ENCODE measurements around the gene TEP1. TPM values are rescaled to one million over a fixed set of nuclear protein-coding genes. Genes with fewer than 3 reads are reported as not detected.
"Not testable (repeated sequence)": the region's sequence is repeated elsewhere in the genome, so short reads cannot be mapped to it uniquely, and the experiment has no call there.

Gene TEP1
- total RNA-seq, 2 donors from 2014 or later, result 33.0 to 54.2 TPM

GRCh38 chr14:20376071-20376588 lies 37.2 kb downstream of the TEP1 start:
- no peaks in the 10 kb centered on the region for H3K4me1 ChIP-seq (ENCODE audit: control insufficient read depth in 1 of 2, low read depth in 2 of 2)
- no peak overlapping the region for H3K27ac ChIP-seq
- H3K36me3 ChIP-seq, result peaks cover 91% of the 10 kb centered on the region
- DNase-seq (ENCODE audit: low spot score), result no peak
- no peaks in the 10 kb centered on the region for H3K27me3 ChIP-seq (replicated peaks; ENCODE audit: insufficient read depth)
- no peak overlapping the region for H3K4me3 ChIP-seq
- no peak for ATAC-seq (ENCODE audit: insufficient number of reproducible peaks, low FRiP score, low read depth)
- H3K9me3 ChIP-seq, result no peaks in the 10 kb centered on the region
- no peak for TF ChIP-seq CTCF (IDR thresholded peaks at IDR 0.05)

GRCh38 chr14:20375471-20375870 lies 37.8 kb downstream of the TEP1 start:
- Histone ChIP-seq H3K36me3 (peaks cover 92% of the 10 kb centered on the region), H3K4me3 (no peak overlapping the region), H3K4me1 (ENCODE audit: control insufficient read depth in 1 of 2, low read depth in 2 of 2) (no peaks in the 10 kb centered on the region), H3K27me3 (replicated peaks; ENCODE audit: insufficient read depth) (no peaks in the 10 kb centered on the region), H3K27ac (no peak overlapping the region), H3K9me3 (no peaks in the 10 kb centered on the region)
- DNase-seq (ENCODE audit: low spot score) (no peak), ATAC-seq (ENCODE audit: insufficient number of reproducible peaks, low FRiP score, low read depth) (no peak)
- no peak for TF ChIP-seq CTCF (IDR thresholded peaks at IDR 0.05)

GRCh38 chr14:20372796-20373195 lies 40.5 kb downstream of the TEP1 start:
- Histone ChIP-seq H3K4me3 (no peak overlapping the region), H3K9me3 (no peaks in the 10 kb centered on the region), H3K36me3 (peaks cover 90% of the 10 kb centered on the region), H3K4me1 (ENCODE audit: control insufficient read depth in 1 of 2, low read depth in 2 of 2) (no peaks in the 10 kb centered on the region), H3K27me3 (replicated peaks; ENCODE audit: insufficient read depth) (no peaks in the 10 kb centered on the region), H3K27ac (no peak overlapping the region)
- ATAC-seq (ENCODE audit: insufficient number of reproducible peaks, low FRiP score, low read depth) (no peak), DNase-seq (ENCODE audit: low spot score) (no peak)
- TF ChIP-seq CTCF (IDR thresholded peaks at IDR 0.05), result no peak

DNA sequence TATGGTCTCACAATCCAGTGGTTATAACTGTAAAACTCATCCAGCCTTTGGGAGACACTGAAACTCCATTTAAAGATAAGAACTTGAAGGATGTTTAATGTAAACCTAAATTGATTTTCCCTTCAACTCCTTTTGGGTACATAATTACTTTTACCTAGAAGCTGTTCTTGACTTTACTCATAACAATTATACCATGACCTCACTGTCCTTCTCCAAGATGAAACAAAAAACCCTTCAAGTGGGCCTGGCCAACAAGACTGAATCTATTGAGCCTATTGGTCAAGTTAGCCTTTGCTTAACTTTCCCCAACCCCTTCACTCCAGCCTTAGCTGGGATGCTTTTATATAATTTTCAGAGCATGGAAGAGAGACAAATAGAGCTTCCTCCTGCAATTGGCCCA lies 47.4 kb downstream of the TEP1 start:
- Histone ChIP-seq H3K27ac (no peak overlapping the region), H3K36me3 (peaks cover 46% of the 10 kb centered on the region), H3K4me3 (no peak overlapping the region), H3K27me3 (replicated peaks; ENCODE audit: insufficient read depth) (no peaks in the 10 kb centered on the region), H3K9me3 (no peaks in the 10 kb centered on the region), H3K4me1 (ENCODE audit: control insufficient read depth in 1 of 2, low read depth in 2 of 2) (no peaks in the 10 kb centered on the region)
- DNase-seq (ENCODE audit: low spot score) (no peak), ATAC-seq (ENCODE audit: insufficient number of reproducible peaks, low FRiP score, low read depth) (no peak)
- TF ChIP-seq CTCF (IDR thresholded peaks at IDR 0.05), result no peak

- H3K9me3 ChIP-seq; ATAC-seq (ENCODE audit: insufficient number of reproducible peaks, low FRiP score, low read depth); DNase-seq (ENCODE audit: low spot score); H3K4me1 ChIP-seq (ENCODE audit: control insufficient read depth in 1 of 2, low read depth in 2 of 2); H3K27ac ChIP-seq; H3K4me3 ChIP-seq; H3K27me3 ChIP-seq (replicated peaks; ENCODE audit: insufficient read depth): not testable (repeated sequence)
- peaks cover 22% of the 10 kb centered on the region for H3K36me3 ChIP-seq
Observed at GRCh38 chr14:20358474-20358873, 54.8 kb downstream of the TEP1 start.

DNA sequence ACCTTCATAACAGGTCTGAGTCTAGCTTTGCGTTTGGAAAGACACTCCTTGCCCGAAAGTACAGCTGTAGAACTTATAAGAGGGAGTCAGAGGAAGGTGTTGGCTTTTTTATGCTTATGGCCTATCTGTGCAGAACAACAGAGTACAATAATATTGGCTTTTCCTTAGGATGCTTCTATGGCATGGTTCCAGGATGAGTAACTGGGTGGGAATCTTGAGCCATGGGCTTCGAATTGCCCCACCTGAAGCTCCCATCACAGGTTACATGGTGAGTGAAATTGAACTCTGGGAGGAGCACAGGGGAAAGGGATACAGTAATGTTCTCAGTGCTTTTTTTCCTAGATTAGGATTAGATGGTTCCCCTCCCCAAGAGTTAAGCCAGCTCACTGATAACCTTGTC lies 56.9 kb downstream of the TEP1 start:
- H3K27me3 ChIP-seq (replicated peaks; ENCODE audit: insufficient read depth), result no peaks in the 10 kb centered on the region
- H3K27ac ChIP-seq, result no peak overlapping the region
- no peak overlapping the region for H3K4me3 ChIP-seq
- no peak for ATAC-seq (ENCODE audit: insufficient number of reproducible peaks, low FRiP score, low read depth)
- H3K9me3 ChIP-seq, result no peaks in the 10 kb centered on the region
- H3K4me1 ChIP-seq (ENCODE audit: control insufficient read depth in 1 of 2, low read depth in 2 of 2), result no peaks in the 10 kb centered on the region
- TF ChIP-seq CTCF (IDR thresholded peaks at IDR 0.05), result no peak
- peaks cover 22% of the 10 kb centered on the region for H3K36me3 ChIP-seq
- no peak for DNase-seq (ENCODE audit: low spot score)

Data from thoracic aorta (tissue), 2 donors.